Measurements from ENCODE around the gene LRRC8A. TPM values are rescaled to one million over a fixed set of nuclear protein-coding genes. Genes with fewer than 3 reads are reported as not detected.

The LRRC8A gene
- total RNA-seq, 1 experiment from 2014 or later, result 22.0 TPM

- no peak for DNase-seq (ENCODE audit: low read depth, low spot score)
- H3K79me2 ChIP-seq (ENCODE audit: insufficient read depth, low read length), result no peaks in the 10 kb centered on the region
- H3K4me3 ChIP-seq (replicated peaks in 1 of 2; ENCODE audit: low read depth in 1 of 2, low read length in 2 of 2), result no peak overlapping the region
- no peak overlapping the region for H2AFZ ChIP-seq (ENCODE audit: low read depth, low read length, poor library complexity, severe bottlenecking)
- ChIA-PET RAD21 (ENCODE audit: low non-redundant PET in 1 of 2, low total read pairs in 2 of 2, uncharacterized antibody in 2 of 2, unreplicated experiment in 2 of 2) (no interaction called here), CTCF (interaction anchor here (0.7 kb wide), 1 partner anchor 388 kb away, joined by 7 read pairs; no protein-coding TSS in a partner anchor), POLR2A (no interaction called here)
- H3K9me2 ChIP-seq (ENCODE audit: insufficient read depth), result no peaks in the 10 kb centered on the region
- intact Hi-C loops (cut with micrococcal nuclease), result no loop called here
- no peaks in the 10 kb centered on the region for H3K27me3 ChIP-seq (ENCODE audit: insufficient read depth, low read length)
- H3K27ac ChIP-seq (ENCODE audit: low read depth, low read length), result no peak overlapping the region
- no peak for ATAC-seq
- no peak overlapping the region for H3K4me2 ChIP-seq (ENCODE audit: low read length)
- H3K36me3 ChIP-seq (ENCODE audit: control insufficient read depth in 1 of 2, insufficient read depth in 2 of 2, low read length in 2 of 2), result no peaks in the 10 kb centered on the region
- H3K4me1 ChIP-seq (ENCODE audit: control insufficient read depth in 1 of 2, insufficient read depth in 2 of 2, low read length in 2 of 2), result no peaks in the 10 kb centered on the region
- no peak for TF ChIP-seq ZNF274 (IDR thresholded peaks at IDR 0.05; ENCODE audit: low read depth, low read length)
- no peak for TF ChIP-seq CBX3 (IDR thresholded peaks at IDR 0.05; ENCODE audit: low read depth)
- TF ChIP-seq RAD21 (IDR thresholded peaks at IDR 0.05; ENCODE audit: low read depth), result no peak
- no peak for TF ChIP-seq ZFX (IDR thresholded peaks at IDR 0.05)
- TF ChIP-seq SIN3A (IDR thresholded peaks at IDR 0.05; ENCODE audit: low read depth), result no peak
- TF ChIP-seq EZH2phosphoT487 (IDR thresholded peaks at IDR 0.05; ENCODE audit: borderline replicate concordance), result no peak
- TF ChIP-seq SP1 (IDR thresholded peaks at IDR 0.05; ENCODE audit: low read depth), result no peak
- no peak for TF ChIP-seq YY1 (IDR thresholded peaks at IDR 0.05; ENCODE audit: extremely low read depth, insufficient replicate concordance, low read depth, low read length)
- no peak for TF ChIP-seq ELF1 (IDR thresholded peaks at IDR 0.05; ENCODE audit: borderline replicate concordance, low read depth)
- TF ChIP-seq JUND (IDR thresholded peaks at IDR 0.05), result no peak
- no peak for TF ChIP-seq POLR2AphosphoS5 (IDR thresholded peaks at IDR 0.05; ENCODE audit: low read depth, low read length)
- BruUV-seq (replicated peaks), result no TSS peak
- no peaks in the 10 kb centered on the region for H4K20me1 ChIP-seq (ENCODE audit: insufficient read depth)
- H3K9me3 ChIP-seq (ENCODE audit: control insufficient read depth in 1 of 2, insufficient read depth in 1 of 2, low read depth in 1 of 2, low read length in 2 of 2), result no peaks in the 10 kb centered on the region
- no peak overlapping the region for H3K9ac ChIP-seq (ENCODE audit: low read length)
These were observed 46.4 kb upstream of the LRRC8A start for GRCh38 chr9:128835246-128836210.
